IMR-90 (cell line): Measurements from ENCODE around the gene CCDC148. TPM values are rescaled to one million over a fixed set of nuclear protein-coding genes. Genes with fewer than 3 reads are reported as not detected.

Experiments
- ATAC-seq: fragments of 200-7000 bp; cut with Tn5 transposase; 2 replicates; pipeline ENCODE4 v1.9.1; 2020; ENCODE audit warnings: low read depth, mild to moderate bottlenecking, moderate library complexity
- BruUV-seq: library from RNA; stranded (reverse); fragments of 400-500 nt; replicated peaks from 2 replicates; lab custom pipeline; 2021; lab: Mats Ljungman, UMichigan
- CTCF ChIA-PET: fragments of 300-600 bp; formaldehyde crosslinking; extraction: SDS; loops from one replicate; lab custom pipeline; 2021; ENCODE audit warnings: antibody characterized with exemption; lab: Yijun Ruan, JAX
- POLR2A ChIA-PET: fragments of 300-600 bp; sonication (Branson Sonifier 250); formaldehyde crosslinking; loops from one replicate; lab custom pipeline; 2022; ENCODE audit warnings: antibody characterized with exemption; ENCODE audit not compliant: unreplicated experiment; lab: Charles Lee
- DNase-seq: peaks from one replicate; pipeline ENCODE4 v3.0.0; 2013
- H2AFZ ChIP-seq: replicated peaks from 2 replicates; pipeline ENCODE3; 2013; ENCODE audit warnings: low read length, mild to moderate bottlenecking; ENCODE audit not compliant: poor library complexity
- H2AK5ac ChIP-seq: 2 replicates; pipeline ENCODE4 v1.6.1; 2013; ENCODE audit warnings: low read depth, low read length, inconsistent platforms
- H2AK9ac ChIP-seq: replicated peaks from 2 replicates; pipeline ENCODE3; 2013; ENCODE audit warnings: mild to moderate bottlenecking, low read depth, low read length, moderate library complexity; ENCODE audit not compliant: poor library complexity
- H2BK120ac ChIP-seq: 2 replicates; pipeline ENCODE4 v1.6.1; 2013; ENCODE audit warnings: low read depth, low read length, inconsistent platforms
- H2BK15ac ChIP-seq: 3 replicates; pipeline ENCODE4 v1.6.1; 2013; ENCODE audit warnings: low read depth, low read length, inconsistent platforms
- H2BK20ac ChIP-seq: 2 replicates; pipeline ENCODE4 v1.6.1; 2013; ENCODE audit warnings: low read depth, mild to moderate bottlenecking, inconsistent platforms, low read length, moderate library complexity
- H2BK5ac ChIP-seq: 2 replicates; pipeline ENCODE4 v1.6.1; 2013; ENCODE audit warnings: mild to moderate bottlenecking, low read depth, low read length, inconsistent platforms; ENCODE audit not compliant: poor library complexity, severe bottlenecking
- H3K14ac ChIP-seq: replicated peaks from 2 replicates; pipeline ENCODE4 v1.6.1; 2013; ENCODE audit warnings: low read depth, low read length, inconsistent platforms
- H3K18ac ChIP-seq: 2 replicates; pipeline ENCODE4 v1.6.1; 2013; ENCODE audit warnings: low read depth, low read length, control low read depth
- H3K23ac ChIP-seq: 2 replicates; pipeline ENCODE4 v1.6.1; 2013; ENCODE audit warnings: low read depth, low read length, inconsistent platforms
- H3K27ac ChIP-seq: 2 replicates; pipeline ENCODE4 v1.5.1; 2013; ENCODE audit warnings: mild to moderate bottlenecking, control low read depth, low read length; ENCODE audit not compliant: insufficient read depth
- H3K27me3 ChIP-seq: 2 replicates; pipeline ENCODE4 v1.6.1; 2013; ENCODE audit warnings: low read length; ENCODE audit not compliant: control insufficient read depth, insufficient read depth
- H3K36me3 ChIP-seq: 2 replicates; pipeline ENCODE4 v1.6.1; 2013; ENCODE audit warnings: low read length, mixed read lengths; ENCODE audit not compliant: control insufficient read depth, insufficient read depth
- H3K4ac ChIP-seq: 2 replicates; pipeline ENCODE4 v1.6.1; 2013; ENCODE audit warnings: low read depth, low read length, inconsistent platforms
- H3K4me1 ChIP-seq: 2 replicates; pipeline ENCODE4 v1.6.1; 2013; ENCODE audit warnings: low read length, mixed read lengths; ENCODE audit not compliant: control insufficient read depth, insufficient read depth
- H3K4me2 ChIP-seq: 2 replicates; pipeline ENCODE4 v1.6.1; 2013; ENCODE audit warnings: low read depth, mild to moderate bottlenecking, control low read depth, low read length, moderate library complexity
- H3K4me3 ChIP-seq: 2 replicates; pipeline ENCODE4 v1.5.1; 2013; ENCODE audit warnings: low read depth, mild to moderate bottlenecking, control low read depth, low read length, moderate library complexity; ENCODE audit not compliant: insufficient read depth
- H3K56ac ChIP-seq: 2 replicates; pipeline ENCODE4 v1.6.1; 2013; ENCODE audit warnings: low read length, inconsistent platforms; ENCODE audit not compliant: insufficient read depth; ENCODE audit errors: extremely low read depth
- H3K79me1 ChIP-seq, 2 experiments: 2 replicates each; pipeline ENCODE4 v1.6.1; 2013; ENCODE audit warnings: low read length in 2 of 2, inconsistent platforms in 1 of 2, low read depth in 1 of 2
- H3K9ac ChIP-seq: 2 replicates; pipeline ENCODE4 v1.6.1; 2013; ENCODE audit warnings: low read depth, low read length, control low read depth
- H3K9me1 ChIP-seq: 2 replicates; pipeline ENCODE4 v1.6.1; 2013; ENCODE audit warnings: low read length, inconsistent platforms; ENCODE audit not compliant: insufficient read depth
- H3K9me3 ChIP-seq: 2 replicates; pipeline ENCODE4 v1.6.1; 2013; ENCODE audit warnings: low read length; ENCODE audit not compliant: control insufficient read depth, insufficient read depth
- H4K20me1 ChIP-seq: 2 replicates; pipeline ENCODE4 v1.6.1; 2013; ENCODE audit warnings: low read length, inconsistent platforms; ENCODE audit not compliant: insufficient read depth
- H4K5ac ChIP-seq: 2 replicates; pipeline ENCODE4 v1.6.1; 2013; ENCODE audit warnings: mild to moderate bottlenecking, low read depth, low read length, control low read depth
- H4K8ac ChIP-seq, 2 experiments: 2 replicates each; pipeline ENCODE4 v1.6.1; 2013; ENCODE audit warnings: low read depth in 2 of 2, low read length in 2 of 2, control low read depth in 1 of 2, inconsistent platforms in 1 of 2
- H4K91ac ChIP-seq: 2 replicates; pipeline ENCODE4 v1.6.1; 2013; ENCODE audit warnings: low read depth, low read length, inconsistent platforms; ENCODE audit not compliant: insufficient read depth
- ELK1 ChIP-seq: fragments of 150-350 bp; IDR thresholded peaks from 2 replicates; pipeline ENCODE4 v1.6.1; 2016; ENCODE audit warnings: low read depth, mild to moderate bottlenecking, low read length, moderate library complexity, borderline replicate concordance
- WGBS, 2 experiments: methylation state at CpG; one replicate each; pipeline versions ENCODE4 v1.1.5 to v1.1.7; 2013; ENCODE audit warnings: missing lambda C conversion rate in 2 of 2; ENCODE audit not compliant: insufficient read length in 1 of 2; ENCODE audit errors: extremely low coverage in 2 of 2; 5-methylcytosine and 5-hydroxymethylcytosine counted together
- dilution Hi-C: fragments of 300-500 bp; cut with HindIII; formaldehyde crosslinking; loops from one replicate; pipeline ENCODE4 v1.14.3; 2018; ENCODE audit warnings: low sequenced_read_pairs; ENCODE audit not compliant: unreplicated experiment
- in situ Hi-C: fragments of 300-500 bp; cut with MboI; formaldehyde crosslinking; loops from 3 replicates; pipeline ENCODE4 v1.14.3; 2019; ENCODE audit warnings: low sequenced_read_pairs, inconsistent platforms, mixed read lengths
- intact Hi-C: fragments of 100-400 bp; cut with micrococcal nuclease; formaldehyde crosslinking; loops from 2 replicates; pipeline ENCODE4 v1.10.0; 2022
- polyA plus RNA-seq, 3 experiments: library from polyadenylated mRNA; depleted of rRNA; stranded (reverse); fragments of >200 nt; gene quantifications; 2 replicates each; pipeline ENCODE4 v1.2.3, GENCODE V29; 2012; ENCODE audit warnings: low replicate concordance in 1 of 3
- total RNA-seq: library from RNA; depleted of rRNA; stranded (reverse); fragments of >200 nt; gene quantifications from 2 replicates; pipeline ENCODE4 v1.2.3, GENCODE V29; 2012

The CCDC148 gene
- total and polyA plus RNA-seq, 2 of the 4 experiments (the other 2 are of a cell fraction), result 0.18 to 0.31 TPM

- Histone ChIP-seq H2AK9ac (no peak overlapping the region), H3K14ac (no peak overlapping the region), H3K9ac (no peak overlapping the region), H4K91ac (no peak overlapping the region), H3K79me1 (no peaks in the 10 kb centered on the region), H3K9me3 (no peaks in the 10 kb centered on the region), H4K5ac (no peak overlapping the region), H2BK5ac (no peak overlapping the region), H2BK120ac (no peak overlapping the region), H3K4me1 (no peaks in the 10 kb centered on the region), H3K4ac (no peak overlapping the region), H3K4me2 (no peak overlapping the region), H2BK20ac (no peak overlapping the region), H2BK15ac (no peak overlapping the region), H2AFZ (no peak overlapping the region), H3K56ac (no peak overlapping the region), H3K18ac (no peak overlapping the region), H2AK5ac (no peak overlapping the region), H4K20me1 (no peaks in the 10 kb centered on the region), H3K9me1 (no peaks in the 10 kb centered on the region), H4K8ac (no peak overlapping the region), H3K23ac (no peak overlapping the region), H3K4me3 (no peak overlapping the region), H3K27me3 (no peaks in the 10 kb centered on the region; the same call in 1 of the 2 replicates), H3K27ac (no peak overlapping the region), H3K36me3 (no peaks in the 10 kb centered on the region)
- ChIA-PET CTCF (interaction anchor here (0.8 kb wide), 1 partner anchor 28 kb away, joined by 3 read pairs; no protein-coding TSS in a partner anchor), POLR2A (no interaction called here)
- no TSS peak for BruUV-seq
- TF ChIP-seq ELK1, result no peak
- in situ Hi-C loops, result no loop called here
- intact Hi-C loops, result no loop called here
- WGBS, 2 experiments, result no CpG with 5 or more reads among the region's 1 CpG
- no peak for DNase-seq
- no peak for ATAC-seq
- dilution Hi-C loops, result no loop called here
Observed at GRCh38 chr2:158315803-158316414, 140.6 kb downstream of the CCDC148 start.
